CD4-positive, alpha-beta T cell treated with Interleukin-6 at 100 ng/mL for 8 hours (primary cell): Measurements from ENCODE around the gene ITPRIP.

Source experiments
- DNase-seq: peaks from one replicate; pipeline ENCODE4 v3.0.0-alpha.2; 2020; ENCODE audit warnings: mixed read lengths, low spot score

ITPRIP gene

GRCh38 chr10:104340641-104341040 lies 2.4 kb upstream of the ITPRIP start:
- DNase-seq = no peak

- no peak for DNase-seq
Observed at GRCh38 chr10:104340111-104340526, 1.9 kb upstream of the ITPRIP start.

- DNase-seq = no peak
Observed at GRCh38 chr10:104339469-104340110, 1.3 kb upstream of the ITPRIP start.

GRCh38 chr10:104337521-104337984 lies 712 bp downstream of the ITPRIP start:
- no peak for DNase-seq

GRCh38 chr10:104336821-104337467 lies 1.3 kb downstream of the ITPRIP start:
- no peak for DNase-seq

- no peak for DNase-seq
Observed at GRCh38 chr10:104334965-104335650, 3.2 kb downstream of the ITPRIP start.

- DNase-seq = no peak
Observed at GRCh38 chr10:104334561-104334960, 3.7 kb downstream of the ITPRIP start.

GRCh38 chr10:104333728-104334373 lies 4.4 kb downstream of the ITPRIP start:
- DNase-seq = no peak

- peak; percentile 50 for DNase-seq
Observed at GRCh38 chr10:104333032-104333727, 5.1 kb downstream of the ITPRIP start.

- no peak for DNase-seq
Observed at GRCh38 chr10:104332243-104333031, 5.8 kb downstream of the ITPRIP start.

- no peak for DNase-seq
Observed at GRCh38 chr10:104331208-104331838, 6.9 kb downstream of the ITPRIP start.

- DNase-seq = no peak
Observed at GRCh38 chr10:104330168-104331110, 7.8 kb downstream of the ITPRIP start.

- no peak for DNase-seq
Observed at GRCh38 chr10:104329735-104330134, 8.5 kb downstream of the ITPRIP start.

- peak; percentile 82 for DNase-seq
Observed at GRCh38 chr10:104328896-104329710, 9.2 kb downstream of the ITPRIP start.

GRCh38 chr10:104328646-104328895 lies 9.7 kb downstream of the ITPRIP start:
- no peak for DNase-seq

GRCh38 chr10:104327745-104328645 lies 10.3 kb downstream of the ITPRIP start:
- DNase-seq = no peak

- no peak for DNase-seq
Observed at GRCh38 chr10:104326991-104327610, 11.2 kb downstream of the ITPRIP start.
